ENCODE data around the gene PDCD1LG2.

PDCD1LG2 gene

DNA sequence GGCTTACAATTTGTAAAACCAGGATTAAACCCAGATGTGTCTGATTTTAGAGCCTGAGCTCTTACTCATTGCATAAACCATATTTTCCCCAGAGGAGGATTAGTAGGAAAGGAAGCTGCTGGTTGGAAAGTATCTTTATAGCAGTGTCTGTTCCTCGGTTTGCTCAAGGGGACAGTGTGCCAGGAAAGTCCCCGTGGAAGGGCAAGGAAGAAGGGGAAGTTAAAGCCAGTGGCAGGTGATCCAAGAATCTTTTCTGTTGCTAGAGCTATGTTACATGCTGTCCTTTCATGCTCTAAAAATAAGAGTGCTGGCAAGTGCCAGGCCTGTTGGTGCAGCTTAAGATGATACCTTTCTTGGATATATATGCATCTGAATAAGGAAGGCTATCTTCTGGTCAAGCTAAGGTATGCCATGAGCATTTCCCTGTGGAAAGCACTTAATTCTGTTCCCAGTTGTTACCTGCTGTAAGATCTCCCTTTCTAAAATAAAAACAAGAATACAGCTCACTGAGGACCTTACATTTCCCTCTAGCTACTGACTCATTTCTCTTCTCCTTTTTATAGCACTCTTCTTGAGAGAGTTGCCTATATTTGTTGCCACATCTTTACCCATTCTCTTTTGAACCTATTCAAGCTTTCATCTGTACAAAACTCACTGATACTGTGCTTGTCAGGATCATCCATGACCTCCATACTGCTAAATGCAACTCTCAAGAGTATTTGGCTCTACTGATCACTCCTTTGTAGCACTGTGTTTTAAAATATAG lies 8.0 kb downstream of the PDCD1LG2 start:
- no peak overlapping the region for H3K27ac ChIP-seq (ENCODE audit: low read depth, low read length)
- H3K4me3 ChIP-seq (ENCODE audit: low read length), result no peak overlapping the region
- H3K4me1 ChIP-seq (ENCODE audit: control insufficient read depth, insufficient read depth, low read length), result no peaks in the 10 kb centered on the region
- no peaks in the 10 kb centered on the region for H3K27me3 ChIP-seq (ENCODE audit: control insufficient read depth, insufficient read depth, low read length)
- H3K36me3 ChIP-seq (ENCODE audit: control insufficient read depth, insufficient read depth, low read length), result no peaks in the 10 kb centered on the region
- H3K9ac ChIP-seq (ENCODE audit: low read length), result no peak overlapping the region

DNA sequence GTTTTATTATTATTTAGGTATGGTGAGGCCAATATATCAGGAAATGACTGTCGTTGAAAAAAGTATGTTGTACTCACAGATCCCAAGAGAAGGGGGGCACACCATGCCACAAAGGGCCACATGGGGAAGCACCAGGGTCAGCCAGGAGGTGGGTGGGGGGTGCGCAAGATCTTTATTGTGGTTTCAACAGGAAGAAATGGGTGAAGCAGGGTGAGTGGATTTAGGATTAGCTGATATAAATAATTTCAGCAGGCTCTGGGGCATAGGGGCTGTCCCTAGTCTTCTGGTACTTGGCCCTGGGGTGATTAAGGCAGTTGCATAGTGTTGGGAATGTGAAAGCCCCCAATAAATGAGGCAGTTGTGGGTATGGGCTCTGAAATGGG lies 8.6 kb downstream of the PDCD1LG2 start:
- H3K27me3 ChIP-seq (ENCODE audit: control insufficient read depth, insufficient read depth, low read length), result no peaks in the 10 kb centered on the region
- H3K9ac ChIP-seq (ENCODE audit: low read length), result no peak overlapping the region
- no peak overlapping the region for H3K4me3 ChIP-seq (ENCODE audit: low read length)
- H3K4me1 ChIP-seq (ENCODE audit: control insufficient read depth, insufficient read depth, low read length), result no peaks in the 10 kb centered on the region
- H3K27ac ChIP-seq (ENCODE audit: low read depth, low read length), result no peak overlapping the region
- no peaks in the 10 kb centered on the region for H3K36me3 ChIP-seq (ENCODE audit: control insufficient read depth, insufficient read depth, low read length)

DNA sequence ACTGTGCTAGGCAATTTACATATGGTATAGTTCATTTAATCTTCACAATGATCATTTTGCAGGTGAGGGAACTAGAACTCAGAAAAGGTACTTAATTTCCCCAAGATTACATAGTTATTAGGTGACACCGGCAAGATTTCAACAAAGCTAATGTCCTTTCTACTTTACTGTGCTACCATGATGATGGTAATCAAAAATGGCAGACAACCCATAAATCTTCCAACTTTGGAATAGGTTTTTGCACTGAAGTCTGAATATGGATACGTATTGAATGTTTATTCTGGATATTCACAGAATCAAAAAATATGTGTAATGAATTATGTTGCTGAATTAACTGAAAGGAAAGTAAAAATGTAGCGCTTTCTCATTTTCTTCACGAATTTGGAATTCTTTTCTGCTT lies 13.8 kb downstream of the PDCD1LG2 start:
- no peak overlapping the region for H3K27ac ChIP-seq (ENCODE audit: low read depth, low read length)
- no peaks in the 10 kb centered on the region for H3K4me1 ChIP-seq (ENCODE audit: control insufficient read depth, insufficient read depth, low read length)
- no peak overlapping the region for H3K4me3 ChIP-seq (ENCODE audit: low read length)
- no peaks in the 10 kb centered on the region for H3K27me3 ChIP-seq (ENCODE audit: control insufficient read depth, insufficient read depth, low read length)
- H3K36me3 ChIP-seq (ENCODE audit: control insufficient read depth, insufficient read depth, low read length), result no peaks in the 10 kb centered on the region
- no peak overlapping the region for H3K9ac ChIP-seq (ENCODE audit: low read length)

DNA sequence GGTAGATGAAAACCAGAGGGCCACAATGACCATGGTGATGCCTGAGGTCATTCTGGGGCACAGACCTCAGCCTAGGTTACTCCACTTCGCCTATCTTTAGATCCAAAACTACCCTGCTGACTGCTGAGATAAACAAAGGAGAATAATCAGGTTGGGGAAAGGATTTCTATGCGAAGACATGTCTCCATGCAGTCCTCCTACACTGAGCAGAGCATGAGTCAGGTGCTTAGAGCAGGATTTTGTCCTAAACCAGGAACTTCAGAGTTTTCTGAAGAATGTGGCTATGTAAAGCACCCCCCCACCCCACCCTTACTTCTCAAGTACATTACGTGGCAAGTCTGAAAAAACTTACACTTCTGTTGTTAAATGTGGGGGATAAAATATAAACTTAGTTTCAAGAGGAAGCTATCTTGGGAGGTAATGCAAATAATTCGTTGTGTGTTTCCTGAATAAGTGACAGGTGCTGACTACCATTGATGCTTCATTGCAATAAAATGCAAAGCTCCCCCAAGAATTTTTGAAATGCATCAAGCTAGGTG lies 19.4 kb downstream of the PDCD1LG2 start:
- Histone ChIP-seq H3K27ac (ENCODE audit: low read depth, low read length) (no peak overlapping the region), H3K36me3 (ENCODE audit: control insufficient read depth, insufficient read depth, low read length) (no peaks in the 10 kb centered on the region), H3K4me1 (ENCODE audit: control insufficient read depth, insufficient read depth, low read length) (no peaks in the 10 kb centered on the region), H3K4me3 (ENCODE audit: low read length) (no peak overlapping the region), H3K27me3 (ENCODE audit: control insufficient read depth, insufficient read depth, low read length) (no peaks in the 10 kb centered on the region), H3K9ac (ENCODE audit: low read length) (no peak overlapping the region)

DNA sequence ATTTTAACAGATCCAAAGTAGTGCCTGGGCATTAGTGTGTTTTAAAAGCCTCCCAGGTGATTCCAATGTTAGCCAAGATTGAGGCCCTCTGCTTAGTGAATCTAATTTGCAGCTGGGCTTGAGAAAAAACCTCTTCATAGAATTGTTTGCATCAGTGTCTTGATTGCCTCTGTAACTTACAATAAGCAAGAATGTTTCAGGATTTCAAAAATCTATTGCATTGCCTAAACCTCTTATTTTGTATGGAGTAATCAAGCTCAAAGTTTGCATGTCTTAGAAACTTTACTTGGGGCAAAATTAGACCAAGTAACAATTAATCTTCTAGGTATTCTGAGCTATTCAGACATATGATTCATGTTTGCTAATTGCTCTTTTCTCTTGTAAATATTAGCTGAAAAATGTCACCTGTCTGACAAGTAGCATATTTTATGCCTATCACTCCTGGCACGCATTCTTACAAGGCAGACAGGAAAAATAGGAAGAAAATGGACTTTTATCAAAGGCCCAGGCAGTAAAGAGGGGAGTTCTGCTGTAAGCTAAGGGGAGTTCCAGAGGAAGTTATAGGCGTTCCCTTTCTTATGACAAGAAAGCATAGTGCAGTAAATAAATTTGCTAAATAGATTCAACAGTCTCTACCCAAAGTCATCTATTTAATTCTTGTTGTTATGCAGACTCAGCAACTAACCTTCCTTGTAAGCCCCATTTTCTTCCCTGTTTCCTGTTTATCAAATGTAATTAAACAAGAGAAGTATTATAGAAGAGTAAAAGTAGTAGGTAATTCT lies 21.0 kb downstream of the PDCD1LG2 start:
- Histone ChIP-seq H3K27me3 (ENCODE audit: control insufficient read depth, insufficient read depth, low read length) (no peaks in the 10 kb centered on the region), H3K27ac (ENCODE audit: low read depth, low read length) (no peak overlapping the region), H3K4me1 (ENCODE audit: control insufficient read depth, insufficient read depth, low read length) (no peaks in the 10 kb centered on the region), H3K9ac (ENCODE audit: low read length) (no peak overlapping the region), H3K4me3 (ENCODE audit: low read length) (no peak overlapping the region), H3K36me3 (ENCODE audit: control insufficient read depth, insufficient read depth, low read length) (no peaks in the 10 kb centered on the region)

DNA sequence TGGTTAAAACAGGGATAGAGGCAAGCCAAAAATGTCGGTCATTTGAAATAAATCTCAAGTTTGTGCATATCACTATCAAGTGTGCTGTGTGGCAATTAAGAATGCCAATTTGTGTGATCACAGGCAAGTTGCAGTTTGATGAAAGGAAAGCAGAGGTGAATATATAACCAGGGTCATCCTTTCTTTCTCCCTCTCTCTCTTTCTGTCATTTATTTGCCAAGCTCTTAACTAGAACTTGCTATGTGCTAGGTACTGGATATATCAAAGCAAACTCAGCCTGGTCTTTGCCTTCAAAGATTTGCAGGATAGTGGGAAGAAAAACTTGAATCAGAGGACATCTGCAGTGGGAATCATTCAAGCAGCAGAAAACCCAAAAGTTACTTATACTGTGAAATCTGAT lies 22.0 kb downstream of the PDCD1LG2 start:
- H3K27me3 ChIP-seq (ENCODE audit: control insufficient read depth, insufficient read depth, low read length), result no peaks in the 10 kb centered on the region
- no peaks in the 10 kb centered on the region for H3K36me3 ChIP-seq (ENCODE audit: control insufficient read depth, insufficient read depth, low read length)
- H3K9ac ChIP-seq (ENCODE audit: low read length), result no peak overlapping the region
- no peak overlapping the region for H3K27ac ChIP-seq (ENCODE audit: low read depth, low read length)
- H3K4me1 ChIP-seq (ENCODE audit: control insufficient read depth, insufficient read depth, low read length), result no peaks in the 10 kb centered on the region
- H3K4me3 ChIP-seq (ENCODE audit: low read length), result no peak overlapping the region

DNA sequence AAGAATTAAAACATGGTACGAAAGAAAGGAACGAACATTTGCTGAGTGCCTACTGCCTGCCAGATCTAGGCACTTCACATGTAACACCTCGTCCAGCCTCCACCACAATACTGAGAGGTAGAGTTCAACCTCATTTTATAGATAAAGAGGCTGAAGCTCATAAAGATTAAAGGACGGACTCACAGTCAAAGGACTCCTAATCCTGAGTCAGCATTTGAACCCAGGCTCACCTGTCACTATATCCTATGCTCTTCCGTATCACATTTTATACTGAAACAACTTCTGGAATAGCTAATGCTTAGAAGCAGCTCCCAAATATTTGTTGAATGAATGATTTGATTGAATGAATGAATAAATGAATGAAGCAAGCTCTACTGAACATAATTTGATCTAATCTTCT lies 22.5 kb downstream of the PDCD1LG2 start:
- Histone ChIP-seq H3K4me1 (ENCODE audit: control insufficient read depth, insufficient read depth, low read length) (no peaks in the 10 kb centered on the region), H3K9ac (ENCODE audit: low read length) (no peak overlapping the region), H3K4me3 (ENCODE audit: low read length) (no peak overlapping the region), H3K36me3 (ENCODE audit: control insufficient read depth, insufficient read depth, low read length) (no peaks in the 10 kb centered on the region), H3K27me3 (ENCODE audit: control insufficient read depth, insufficient read depth, low read length) (no peaks in the 10 kb centered on the region), H3K27ac (ENCODE audit: low read depth, low read length) (no peak overlapping the region)

DNA sequence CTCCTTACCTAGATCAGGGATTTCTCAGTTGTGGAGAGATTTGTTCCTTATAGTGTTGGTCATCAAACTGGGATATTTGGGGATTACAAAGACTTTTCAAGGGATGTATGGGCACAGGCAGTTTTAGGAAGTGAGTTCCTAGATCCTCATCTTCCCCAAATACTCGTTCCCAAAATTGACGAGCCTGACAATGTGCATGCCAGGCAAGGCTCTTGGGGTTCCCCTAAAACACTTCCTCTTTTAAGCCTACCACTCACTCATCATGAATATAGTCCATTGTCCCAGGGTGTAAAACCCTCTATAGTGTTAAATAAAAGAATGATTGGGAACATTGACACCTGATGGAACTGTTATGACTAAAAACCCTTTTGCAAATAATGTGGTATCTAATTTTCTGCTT lies 26.4 kb downstream of the PDCD1LG2 start:
- H3K27ac ChIP-seq (ENCODE audit: low read depth, low read length), result no peak overlapping the region
- H3K4me3 ChIP-seq (ENCODE audit: low read length), result no peak overlapping the region
- no peaks in the 10 kb centered on the region for H3K36me3 ChIP-seq (ENCODE audit: control insufficient read depth, insufficient read depth, low read length)
- H3K9ac ChIP-seq (ENCODE audit: low read length), result no peak overlapping the region
- H3K4me1 ChIP-seq (ENCODE audit: control insufficient read depth, insufficient read depth, low read length), result no peaks in the 10 kb centered on the region
- no peaks in the 10 kb centered on the region for H3K27me3 ChIP-seq (ENCODE audit: control insufficient read depth, insufficient read depth, low read length)

DNA sequence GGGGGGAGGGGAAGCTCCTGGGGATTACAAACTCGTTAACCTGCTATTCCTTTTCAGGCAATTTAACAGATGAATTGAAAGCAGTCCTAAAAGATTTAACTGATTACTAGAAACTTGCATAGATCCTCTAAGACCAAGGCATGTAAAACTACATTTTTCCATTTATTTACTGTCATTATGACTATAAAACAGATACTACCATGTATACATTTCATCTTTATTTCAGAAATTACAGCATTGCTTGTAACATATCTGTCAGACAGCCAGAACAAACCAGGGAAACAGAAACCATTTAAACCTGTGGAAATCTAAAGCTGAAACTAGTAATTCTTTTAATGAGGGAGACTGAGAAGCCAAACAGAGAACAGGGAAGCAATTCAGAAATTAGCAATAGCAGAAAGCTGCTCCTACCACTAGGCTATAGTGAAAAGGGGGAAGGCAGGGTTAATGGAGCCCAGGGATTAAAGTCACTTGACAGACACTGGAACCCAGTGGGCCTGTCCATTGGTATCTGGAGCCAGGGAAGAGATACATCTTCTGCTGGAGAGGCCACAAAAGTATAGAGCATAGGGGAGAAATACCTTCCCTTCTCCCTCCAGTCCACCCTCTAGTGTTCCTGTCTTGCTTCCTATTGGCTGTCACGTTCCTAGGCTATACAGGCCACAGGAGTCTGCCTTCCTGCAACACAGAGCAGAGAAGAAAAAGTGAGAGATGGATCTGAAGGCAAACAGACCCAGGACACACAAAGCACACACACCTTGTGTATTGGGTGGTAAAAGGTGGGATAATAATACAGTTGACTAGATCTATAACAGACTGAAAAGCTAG lies 33.8 kb downstream of the PDCD1LG2 start:
- Histone ChIP-seq H3K4me1 (ENCODE audit: control insufficient read depth, insufficient read depth, low read length) (no peaks in the 10 kb centered on the region), H3K27ac (ENCODE audit: low read depth, low read length) (no peak overlapping the region), H3K36me3 (ENCODE audit: control insufficient read depth, insufficient read depth, low read length) (no peaks in the 10 kb centered on the region), H3K9ac (ENCODE audit: low read length) (no peak overlapping the region), H3K27me3 (ENCODE audit: control insufficient read depth, insufficient read depth, low read length) (no peaks in the 10 kb centered on the region), H3K4me3 (ENCODE audit: low read length) (no peak overlapping the region)

DNA sequence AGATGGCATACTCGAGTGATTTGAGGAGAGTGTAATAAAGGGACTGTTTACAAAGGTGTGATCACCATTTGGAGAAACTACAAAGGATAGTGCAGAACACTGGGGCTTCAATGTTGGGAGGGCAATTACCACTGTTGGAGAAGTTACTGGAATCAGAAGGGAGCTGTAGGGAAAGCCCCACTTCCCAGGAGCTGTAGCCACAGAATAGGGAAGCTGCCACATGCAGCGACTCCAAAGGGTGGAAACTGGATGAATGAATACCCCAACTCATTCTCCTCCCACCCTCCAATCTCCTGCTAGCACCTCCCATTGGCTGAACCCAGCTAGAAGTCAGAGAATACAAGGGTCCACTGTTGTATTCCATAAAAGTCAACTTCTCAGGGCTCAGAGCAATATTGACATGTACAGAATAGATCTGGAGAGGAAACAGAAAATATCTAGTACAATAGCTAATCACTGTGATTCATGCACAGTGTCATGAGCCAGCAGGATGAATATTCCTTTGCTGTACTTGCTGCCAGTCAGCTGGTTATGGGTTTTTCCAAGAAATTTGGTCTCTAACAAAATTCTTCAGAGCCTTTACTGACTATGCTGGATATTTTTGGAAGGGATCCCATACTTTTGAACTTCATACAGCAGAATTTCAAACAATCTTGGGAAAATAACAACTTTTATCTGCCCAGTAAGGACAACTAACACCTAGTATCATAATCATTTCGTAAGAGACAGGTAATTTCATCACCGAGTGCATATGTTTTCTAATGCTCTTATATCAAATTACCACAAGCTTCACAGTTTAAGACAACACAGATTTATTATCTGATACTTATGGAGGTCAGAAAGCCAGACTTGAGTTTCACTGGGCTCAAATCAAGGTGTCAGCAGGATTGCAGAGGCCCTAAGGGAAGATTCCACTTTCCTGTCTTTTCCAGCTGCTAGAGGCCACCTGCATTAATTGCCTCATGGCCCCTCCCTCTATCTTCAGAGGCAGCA lies 39.6 kb downstream of the PDCD1LG2 start:
- no peaks in the 10 kb centered on the region for H3K36me3 ChIP-seq (ENCODE audit: control insufficient read depth, insufficient read depth, low read length)
- H3K27ac ChIP-seq (ENCODE audit: low read depth, low read length), result no peak overlapping the region
- no peaks in the 10 kb centered on the region for H3K4me1 ChIP-seq (ENCODE audit: control insufficient read depth, insufficient read depth, low read length)
- no peaks in the 10 kb centered on the region for H3K27me3 ChIP-seq (ENCODE audit: control insufficient read depth, insufficient read depth, low read length)
- H3K4me3 ChIP-seq (ENCODE audit: low read length), result no peak overlapping the region
- no peak overlapping the region for H3K9ac ChIP-seq (ENCODE audit: low read length)

DNA sequence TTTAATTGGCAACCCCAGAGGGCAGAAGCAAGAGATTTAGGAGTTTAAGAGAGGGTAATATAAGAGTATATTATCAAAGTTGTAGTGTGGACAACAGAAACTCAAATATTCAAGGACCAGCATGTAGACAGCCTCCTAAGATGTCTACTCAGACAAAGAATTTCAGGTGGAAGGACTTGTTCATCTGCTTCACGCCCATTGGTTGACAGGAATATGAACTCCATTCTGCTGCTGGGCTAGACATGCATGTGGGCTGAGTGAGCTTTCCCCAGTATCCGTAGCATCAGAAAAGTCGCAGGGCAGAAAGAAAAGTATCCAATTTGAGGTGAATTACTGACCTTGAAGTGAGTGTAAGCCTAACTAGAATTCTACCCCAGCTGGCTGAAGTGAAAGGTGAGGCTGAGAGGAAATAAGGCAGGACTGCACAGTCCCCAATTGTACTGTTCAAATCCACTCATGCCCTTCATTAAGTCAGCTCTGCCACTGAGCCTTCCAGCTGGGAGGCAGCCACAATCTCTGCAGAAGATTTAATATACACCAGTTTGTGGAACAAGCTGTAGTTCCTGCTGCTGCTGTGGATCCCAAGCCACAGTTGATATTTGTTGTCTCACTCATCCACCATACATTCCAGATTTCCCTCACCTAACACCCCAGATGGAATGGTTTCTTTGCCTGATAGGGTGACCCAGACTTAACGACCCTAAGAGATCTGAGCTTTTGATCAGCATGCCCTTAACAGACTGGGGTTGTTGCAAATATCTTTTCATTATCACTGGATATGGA lies 41.2 kb downstream of the PDCD1LG2 start:
- Histone ChIP-seq H3K4me3 (ENCODE audit: low read length) (no peak overlapping the region), H3K4me1 (ENCODE audit: control insufficient read depth, insufficient read depth, low read length) (no peaks in the 10 kb centered on the region), H3K36me3 (ENCODE audit: control insufficient read depth, insufficient read depth, low read length) (no peaks in the 10 kb centered on the region), H3K27ac (ENCODE audit: low read depth, low read length) (no peak overlapping the region), H3K9ac (ENCODE audit: low read length) (no peak overlapping the region), H3K27me3 (ENCODE audit: control insufficient read depth, insufficient read depth, low read length) (no peaks in the 10 kb centered on the region)

Measured in rectal smooth muscle tissue (tissue), 1 donor.